DMS79 (cell line): Measurements from ENCODE around the gene CNIH1.
"Not testable (repeated sequence)": the region's sequence is repeated elsewhere in the genome, so short reads cannot be mapped to it uniquely, and the experiment has no call there.

Experiments used
- DNase-seq: peaks from one replicate; lab custom pipeline; 2025; lab: John Stamatoyannopoulos, UW

CNIH1 gene

GRCh38 chr14:54380558-54380957, 60.6 kb downstream of the CNIH1 start:
- not testable (repeated sequence) for DNase-seq

DNA sequence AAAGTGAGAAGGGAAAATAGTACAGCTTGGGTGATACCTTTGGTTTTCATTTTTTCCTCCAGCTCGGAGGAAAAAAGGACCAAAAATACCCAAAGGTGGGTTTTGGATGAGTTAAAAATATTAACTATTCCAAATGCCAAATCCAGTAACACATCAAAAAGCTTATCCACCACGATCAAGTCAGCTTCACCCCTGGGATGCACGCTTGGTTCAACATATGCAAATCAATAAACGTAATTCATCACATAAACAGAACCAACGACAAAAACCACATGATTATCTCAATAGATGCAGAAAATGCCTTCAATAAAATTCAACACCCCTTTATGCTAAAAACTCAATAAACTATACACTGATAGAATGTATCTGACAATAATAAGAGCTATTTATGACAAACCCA, 62.3 kb downstream of the CNIH1 start:
- DNase-seq, result not testable (repeated sequence)

GRCh38 chr14:54377501-54377900, 63.7 kb downstream of the CNIH1 start:
- no peak for DNase-seq

- no peak for DNase-seq
Measured at GRCh38 chr14:54374117-54374884, 66.9 kb downstream of the CNIH1 start.
